B cell (primary cell): ENCODE results near the gene PAX6. TPM values are rescaled to one million over a fixed set of nuclear protein-coding genes. Genes with fewer than 3 reads are reported as not detected.

ENCODE experiments used
- ATAC-seq: fragments of 200-7000 bp; cut with Tn5 transposase; one replicate; pipeline ENCODE4 v1.10.0; 2021; ENCODE audit warnings: low read depth, mild to moderate bottlenecking, moderate number of reproducible peaks, moderate library complexity
- CTCF ChIA-PET: fragments of 350-600 bp; sonication (Branson Sonifier 250); formaldehyde crosslinking; loops from one replicate; lab custom pipeline; 2021; ENCODE audit warnings: antibody characterized with exemption, inconsistent platforms; lab: Charles Lee
- POLR2A ChIA-PET: fragments of 350-600 bp; sonication (Branson Sonifier 250); formaldehyde crosslinking; loops from one replicate; lab custom pipeline; 2021; ENCODE audit warnings: antibody characterized with exemption; lab: Charles Lee
- DNase-seq: peaks from one replicate; pipeline ENCODE4 v3.0.0; 2013
- H2AFZ ChIP-seq: 2 replicates; pipeline ENCODE4 v1.6.1; 2012; ENCODE audit warnings: mild to moderate bottlenecking, low read depth, low read length; ENCODE audit not compliant: insufficient read depth, poor library complexity, severe bottlenecking
- H3K27ac ChIP-seq, 2 donors: 1 replicate in 1 of 2; 2 replicates in 1 of 2; pipeline ENCODE4 v1.5.1; 2012 to 2013; ENCODE audit warnings: low read length in 2 of 2, mild to moderate bottlenecking in 2 of 2, moderate library complexity in 1 of 2
- H3K27me3 ChIP-seq, 4 experiments: fragments of 200-600 bp in 1 of 4; sonication (generic) in 1 of 4; replicated peaks in 1 of 4; 1 replicate in 2 of 4; 2 replicates in 2 of 4; pipeline versions ENCODE4 v1.6.1 to v1.7.0; 2013 to 2016; ENCODE audit warnings: low read length in 3 of 4, mild to moderate bottlenecking in 2 of 4, mixed read lengths in 1 of 4, moderate library complexity in 1 of 4; ENCODE audit not compliant: insufficient read depth in 4 of 4, control insufficient read depth in 3 of 4; ENCODE audit errors: control extremely low read depth in 1 of 4
- H3K36me3 ChIP-seq, 2 experiments: replicated peaks in 1 of 2; 1 replicate in 1 of 2; 2 replicates in 1 of 2; pipeline versions ENCODE4 v1.6.1 to v1.7.1; 2013; ENCODE audit warnings: low read length in 1 of 2; ENCODE audit not compliant: insufficient read depth in 2 of 2, control insufficient read depth in 1 of 2; ENCODE audit errors: control extremely low read depth in 1 of 2, extremely low read depth in 1 of 2
- H3K4me1 ChIP-seq, 2 donors: fragments of 200-600 bp in 1 of 2; sonication (generic) in 1 of 2; 1 replicate in 1 of 2; 2 replicates in 1 of 2; pipeline versions ENCODE4 v1.5.1 to v1.6.1; 2013 to 2017; ENCODE audit warnings: low read length in 2 of 2; ENCODE audit not compliant: control insufficient read depth in 2 of 2, insufficient read depth in 2 of 2
- H3K4me2 ChIP-seq: replicated peaks from 2 replicates; pipeline ENCODE3; 2012; ENCODE audit warnings: mild to moderate bottlenecking, low read depth, low read length; ENCODE audit not compliant: poor library complexity, severe bottlenecking
- H3K4me3 ChIP-seq, 5 experiments: fragments of 200-600 bp in 1 of 5; sonication (generic) in 1 of 5; 1 replicate in 3 of 5; 2 replicates in 2 of 5; pipeline versions ENCODE4 v1.5.1 to v1.7.0; 2011 to 2016; ENCODE audit warnings: low read length in 4 of 5, mild to moderate bottlenecking in 4 of 5, low read depth in 2 of 5, control low read depth in 1 of 5, moderate library complexity in 1 of 5; ENCODE audit not compliant: insufficient read depth in 1 of 5; ENCODE audit errors: control extremely low read depth in 1 of 5, extremely low read depth in 1 of 5
- H3K79me2 ChIP-seq: fragments of 200-600 bp; sonication (generic); one replicate; pipeline ENCODE4 v1.6.0; 2016; ENCODE audit warnings: low read length; ENCODE audit not compliant: control insufficient read depth, insufficient read depth
- H3K9ac ChIP-seq: fragments of 200-600 bp; sonication (generic); 2 replicates; pipeline ENCODE4 v1.6.1; 2017; ENCODE audit warnings: mild to moderate bottlenecking, low read length, moderate library complexity
- H3K9me3 ChIP-seq, 3 donors: one replicate each; pipeline versions ENCODE4 v1.6.1 to v1.7.1; 2013; ENCODE audit warnings: low read length in 2 of 3; ENCODE audit not compliant: control insufficient read depth in 2 of 3, insufficient read depth in 1 of 3; ENCODE audit errors: control extremely low read depth in 1 of 3
- H4K20me1 ChIP-seq: 2 replicates; pipeline ENCODE4 v1.6.0; 2012; ENCODE audit warnings: mild to moderate bottlenecking, low read length; ENCODE audit not compliant: insufficient read depth, control insufficient read depth, poor library complexity, severe bottlenecking
- H3K27ac Mint-ChIP-seq: one replicate; pipeline ENCODE4 v1.8.0; 2021; ENCODE audit warnings: mixed read lengths
- H3K27me3 Mint-ChIP-seq: one replicate; pipeline ENCODE4 v1.8.0; 2021; ENCODE audit warnings: mixed read lengths
- H3K4me1 Mint-ChIP-seq: one replicate; pipeline ENCODE4 v1.8.0; 2021; ENCODE audit warnings: mixed read lengths
- H3K4me3 Mint-ChIP-seq: one replicate; pipeline ENCODE4 v1.8.0; 2021; ENCODE audit warnings: mixed read lengths
- H3K9me3 Mint-ChIP-seq: one replicate; pipeline ENCODE4 v1.8.0; 2022; ENCODE audit warnings: mixed read lengths; ENCODE audit not compliant: insufficient read depth
- EZH2 ChIP-seq: IDR thresholded peaks from 2 replicates; pipeline ENCODE4 v1.6.1; 2012; ENCODE audit warnings: borderline replicate concordance, low read depth, mild to moderate bottlenecking, moderate library complexity, low read length; ENCODE audit not compliant: insufficient read depth, poor library complexity, severe bottlenecking
- WGBS: methylation state at CpG from one replicate; pipeline ENCODE4 v1.1.5; 2013; ENCODE audit warnings: missing lambda C conversion rate; ENCODE audit not compliant: insufficient coverage; 5-methylcytosine and 5-hydroxymethylcytosine counted together
- intact Hi-C: fragments of 100-400 bp; cut with micrococcal nuclease; formaldehyde crosslinking; loops from one replicate; pipeline ENCODE4 v1.10.0; 2022
- polyA plus RNA-seq: library from polyadenylated mRNA; depleted of rRNA; stranded (reverse); fragments of >200 nt; gene quantifications from 2 replicates; pipeline ENCODE4 v1.2.3, GENCODE V29; 2012
- total RNA-seq, 2 donors: library from RNA; stranded (reverse); fragments of 120-200 nt in 1 of 2; gene quantifications; 1 replicate in 1 of 2; 2 replicates in 1 of 2; pipeline versions ENCODE4 v1.2.3 to v1.2.4, GENCODE V29; 2013 to 2022
- TF ChIP-seq, protein P1 (sequence below): fragments of 200-600 bp; IDR thresholded peaks from one replicate; pipeline ENCODE4 v1.8.0; 2022; ENCODE audit warnings: antibody characterized with exemption, mild to moderate bottlenecking

Gene PAX6
- total and polyA plus RNA-seq, 2 donors (not counting 1 experiment from before 2014, with no cell fraction given), result not detected

DNA sequence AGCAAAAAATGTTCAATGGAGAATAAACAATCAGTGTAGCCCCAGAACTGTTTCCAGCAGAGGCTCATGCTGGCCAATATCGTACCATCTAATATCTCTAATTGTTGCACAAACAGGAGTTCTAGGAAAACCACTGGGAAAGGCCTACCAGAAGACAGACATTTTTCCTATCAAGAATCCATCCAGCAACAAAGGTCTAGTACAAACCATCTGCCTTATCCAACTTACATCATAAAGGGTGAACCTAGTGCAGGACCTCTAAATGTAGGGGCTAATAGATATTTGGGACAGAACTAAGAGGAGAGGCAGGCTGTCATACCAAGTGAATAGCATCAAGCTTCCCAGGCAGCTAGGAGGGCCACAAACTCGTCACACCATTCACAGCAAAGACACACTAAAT lies 18.7 kb downstream of the PAX6 start:
- H3K4me3 ChIP-seq, result no peak overlapping the region
- POLR2A ChIA-PET, result no interaction called here
- no peak overlapping the region for H3K9ac ChIP-seq
- WGBS, result 100% methylated on average over 1 of the region's 2 CpGs
- Mint-ChIP-seq H3K4me1 (no peaks in the 10 kb centered on the region), H3K9me3 (no peaks in the 10 kb centered on the region), H3K27me3 (peaks cover 55% of the 10 kb centered on the region), H3K4me3 (no peak overlapping the region), H3K27ac (no peak overlapping the region)
- no peak overlapping the region for H2AFZ ChIP-seq
- H3K79me2 ChIP-seq, result no peaks in the 10 kb centered on the region
- H3K36me3 ChIP-seq, result no peaks in the 10 kb centered on the region
- H3K27me3 ChIP-seq, result peaks cover 0 to 24% (median 16%) of the 10 kb centered on the region in 4 experiments
- no peak overlapping the region for H3K4me2 ChIP-seq
- DNase-seq, result no peak
- no peak for ATAC-seq
- no peaks in the 10 kb centered on the region for H4K20me1 ChIP-seq
- peaks cover 0 to 3% of the 10 kb centered on the region in 2 donors for H3K4me1 ChIP-seq
- CTCF ChIA-PET, result no interaction called here
- TF ChIP-seq, protein P1, sequence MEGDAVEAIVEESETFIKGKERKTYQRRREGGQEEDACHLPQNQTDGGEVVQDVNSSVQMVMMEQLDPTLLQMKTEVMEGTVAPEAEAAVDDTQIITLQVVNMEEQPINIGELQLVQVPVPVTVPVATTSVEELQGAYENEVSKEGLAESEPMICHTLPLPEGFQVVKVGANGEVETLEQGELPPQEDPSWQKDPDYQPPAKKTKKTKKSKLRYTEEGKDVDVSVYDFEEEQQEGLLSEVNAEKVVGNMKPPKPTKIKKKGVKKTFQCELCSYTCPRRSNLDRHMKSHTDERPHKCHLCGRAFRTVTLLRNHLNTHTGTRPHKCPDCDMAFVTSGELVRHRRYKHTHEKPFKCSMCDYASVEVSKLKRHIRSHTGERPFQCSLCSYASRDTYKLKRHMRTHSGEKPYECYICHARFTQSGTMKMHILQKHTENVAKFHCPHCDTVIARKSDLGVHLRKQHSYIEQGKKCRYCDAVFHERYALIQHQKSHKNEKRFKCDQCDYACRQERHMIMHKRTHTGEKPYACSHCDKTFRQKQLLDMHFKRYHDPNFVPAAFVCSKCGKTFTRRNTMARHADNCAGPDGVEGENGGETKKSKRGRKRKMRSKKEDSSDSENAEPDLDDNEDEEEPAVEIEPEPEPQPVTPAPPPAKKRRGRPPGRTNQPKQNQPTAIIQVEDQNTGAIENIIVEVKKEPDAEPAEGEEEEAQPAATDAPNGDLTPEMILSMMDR, result no peak
- no peak for TF ChIP-seq EZH2
- H3K27ac ChIP-seq, result no peak overlapping the region
- intact Hi-C loops, result no loop called here
- peaks cover 0 to 15% (median 0%) of the 10 kb centered on the region in 3 donors for H3K9me3 ChIP-seq

DNA sequence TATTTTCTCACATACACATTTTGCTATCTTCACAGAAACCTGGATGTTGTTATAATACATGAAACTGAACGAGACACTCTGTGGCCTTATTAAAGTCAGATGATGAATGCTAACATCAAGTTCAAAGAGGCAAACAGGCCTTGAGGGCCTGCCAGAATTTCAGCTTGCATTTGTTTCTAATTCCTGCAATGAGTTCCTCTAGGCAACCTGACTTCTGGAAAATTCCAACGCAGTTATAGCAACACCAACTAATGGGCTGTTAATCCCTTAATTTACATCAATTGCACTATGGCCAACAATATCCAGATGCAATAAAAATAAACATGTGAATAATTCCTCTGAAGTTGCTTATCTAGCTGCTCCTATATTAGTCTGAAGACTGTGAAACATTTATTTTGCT lies 19.1 kb downstream of the PAX6 start:
- Histone ChIP-seq H3K9ac (no peak overlapping the region), H3K4me2 (no peak overlapping the region), H3K4me1 (peaks cover 0 to 1% of the 10 kb centered on the region in 2 donors), H2AFZ (no peak overlapping the region), H3K27me3 (peaks cover 0 to 20% (median 12%) of the 10 kb centered on the region in 4 experiments), H3K36me3 (no peaks in the 10 kb centered on the region), H4K20me1 (no peaks in the 10 kb centered on the region), H3K4me3 (no peak overlapping the region), H3K79me2 (no peaks in the 10 kb centered on the region), H3K9me3 (peaks cover 0 to 11% (median 0%) of the 10 kb centered on the region in 3 donors), H3K27ac (no peak overlapping the region)
- peaks cover 51% of the 10 kb centered on the region for H3K27me3 Mint-ChIP-seq
- ATAC-seq (no peak), DNase-seq (no peak)
- ChIA-PET POLR2A (no interaction called here), CTCF (no interaction called here)
- H3K4me1 Mint-ChIP-seq, result no peaks in the 10 kb centered on the region
- no peak overlapping the region for H3K4me3 Mint-ChIP-seq
- TF ChIP-seq EZH2, result no peak
- TF ChIP-seq, protein P1, result no peak
- WGBS, result 89% methylated on average over 2 of the region's 2 CpGs
- intact Hi-C loops, result no loop called here
- no peaks in the 10 kb centered on the region for H3K9me3 Mint-ChIP-seq
- no peak overlapping the region for H3K27ac Mint-ChIP-seq
